ENCODE results near the gene ERC2. TPM values are rescaled to one million over a fixed set of nuclear protein-coding genes. Genes with fewer than 3 reads are reported as not detected.

Gene ERC2
- total RNA-seq, 3 donors from 2014 or later = 0.16 TPM; not detected in 2

DNA sequence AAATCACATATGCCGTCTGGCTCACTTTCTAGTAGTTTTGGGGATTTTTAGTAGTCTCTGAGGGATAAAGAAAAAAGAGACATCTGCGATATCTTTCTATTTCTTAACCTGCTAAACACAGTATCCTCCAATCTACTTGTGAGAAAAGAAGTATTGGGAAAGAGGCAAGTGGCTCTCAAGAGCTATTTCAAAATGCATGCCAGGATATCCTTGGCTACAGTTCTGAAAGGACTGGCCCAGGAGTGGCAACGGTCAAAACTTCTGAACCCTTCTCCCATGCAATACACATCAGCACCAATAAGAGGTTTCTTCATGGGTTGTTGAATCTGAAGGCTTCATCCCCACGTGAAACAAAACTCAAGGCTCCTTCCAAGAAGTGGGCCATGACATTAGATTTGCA is 777.1 kb downstream of the ERC2 start:
- ATAC-seq = no peak
- H3K9me3 Mint-ChIP-seq = no peaks in the 10 kb centered on the region

GRCh38 chr3:55690726-55691125 is 777.5 kb downstream of the ERC2 start:
- DNase-seq (no peak), ATAC-seq (no peak)
- H3K9me3 Mint-ChIP-seq = no peaks in the 10 kb centered on the region
- no peaks in the 10 kb centered on the region for H3K36me3 Mint-ChIP-seq (ENCODE audit: insufficient read depth)
- no peaks in the 10 kb centered on the region for H3K4me1 Mint-ChIP-seq (ENCODE audit: low read depth)
- no peak overlapping the region for H3K4me3 Mint-ChIP-seq
- no peaks in the 10 kb centered on the region for H3K27me3 Mint-ChIP-seq (ENCODE audit: low read depth)

More for the DNA sequence above, 777.1 kb downstream of the ERC2 start:
- Mint-ChIP-seq H3K4me1 (ENCODE audit: low read depth) (no peaks in the 10 kb centered on the region), H3K4me3 (no peak overlapping the region), H3K27me3 (ENCODE audit: low read depth) (no peaks in the 10 kb centered on the region), H3K36me3 (ENCODE audit: insufficient read depth) (no peaks in the 10 kb centered on the region)
- no peak for DNase-seq

- no peak for ATAC-seq
- no peak overlapping the region for H3K4me3 Mint-ChIP-seq
- H3K9me3 Mint-ChIP-seq = no peaks in the 10 kb centered on the region
- no peaks in the 10 kb centered on the region for H3K4me1 Mint-ChIP-seq (ENCODE audit: low read depth)
- no peak for DNase-seq
- no peaks in the 10 kb centered on the region for H3K36me3 Mint-ChIP-seq (ENCODE audit: insufficient read depth)
- H3K27me3 Mint-ChIP-seq (ENCODE audit: low read depth) = no peaks in the 10 kb centered on the region
These were observed 778.1 kb downstream of the ERC2 start for GRCh38 chr3:55690177-55690576.

DNA sequence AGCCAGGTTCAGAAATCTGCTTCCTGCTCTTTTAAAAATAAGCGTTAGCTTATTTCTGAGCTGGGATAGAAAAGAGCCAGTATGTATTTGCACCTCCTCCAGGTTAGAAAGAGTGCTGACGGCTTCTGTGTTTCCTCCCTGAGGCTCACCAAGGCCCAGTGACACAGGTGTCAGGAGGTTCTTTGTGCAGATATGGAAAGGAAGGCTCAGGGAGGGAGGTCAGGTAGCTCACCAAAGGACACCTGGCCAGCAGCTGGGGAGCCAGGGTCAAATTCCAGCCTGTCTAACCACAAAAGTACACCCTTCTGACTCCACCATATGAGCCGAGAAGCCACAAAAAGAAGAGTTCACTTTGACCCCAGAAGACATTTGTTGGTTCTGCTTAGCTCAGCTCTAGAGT is 780.1 kb downstream of the ERC2 start:
- ATAC-seq = no peak
- no peak overlapping the region for H3K4me3 Mint-ChIP-seq
- H3K9me3 Mint-ChIP-seq = no peaks in the 10 kb centered on the region
- no peaks in the 10 kb centered on the region for H3K27me3 Mint-ChIP-seq (ENCODE audit: low read depth)
- no peaks in the 10 kb centered on the region for H3K4me1 Mint-ChIP-seq (ENCODE audit: low read depth)
- H3K36me3 Mint-ChIP-seq (ENCODE audit: insufficient read depth) = no peaks in the 10 kb centered on the region
- no peak for DNase-seq

DNA sequence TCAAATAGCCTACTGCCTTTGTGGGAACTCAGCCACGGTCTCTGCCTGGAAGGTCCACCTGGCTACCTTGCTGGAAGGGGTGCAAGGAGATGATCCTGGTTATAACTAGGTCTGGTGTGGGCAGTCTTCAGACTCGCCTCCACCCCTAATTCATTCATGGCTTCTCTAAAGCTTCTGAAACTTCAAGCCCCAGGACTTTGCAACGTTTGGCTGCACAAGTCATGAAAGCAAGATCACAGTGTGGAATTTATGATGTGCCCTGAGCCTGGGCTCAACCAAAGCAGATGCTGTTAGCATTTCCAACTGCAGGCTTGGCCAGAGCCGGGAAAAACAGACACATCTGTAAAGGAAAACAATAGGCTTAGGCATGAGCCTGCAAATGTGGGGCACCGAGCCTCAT is 780.7 kb downstream of the ERC2 start:
- Mint-ChIP-seq H3K4me1 (ENCODE audit: low read depth) (no peaks in the 10 kb centered on the region), H3K4me3 (no peak overlapping the region)

DNA sequence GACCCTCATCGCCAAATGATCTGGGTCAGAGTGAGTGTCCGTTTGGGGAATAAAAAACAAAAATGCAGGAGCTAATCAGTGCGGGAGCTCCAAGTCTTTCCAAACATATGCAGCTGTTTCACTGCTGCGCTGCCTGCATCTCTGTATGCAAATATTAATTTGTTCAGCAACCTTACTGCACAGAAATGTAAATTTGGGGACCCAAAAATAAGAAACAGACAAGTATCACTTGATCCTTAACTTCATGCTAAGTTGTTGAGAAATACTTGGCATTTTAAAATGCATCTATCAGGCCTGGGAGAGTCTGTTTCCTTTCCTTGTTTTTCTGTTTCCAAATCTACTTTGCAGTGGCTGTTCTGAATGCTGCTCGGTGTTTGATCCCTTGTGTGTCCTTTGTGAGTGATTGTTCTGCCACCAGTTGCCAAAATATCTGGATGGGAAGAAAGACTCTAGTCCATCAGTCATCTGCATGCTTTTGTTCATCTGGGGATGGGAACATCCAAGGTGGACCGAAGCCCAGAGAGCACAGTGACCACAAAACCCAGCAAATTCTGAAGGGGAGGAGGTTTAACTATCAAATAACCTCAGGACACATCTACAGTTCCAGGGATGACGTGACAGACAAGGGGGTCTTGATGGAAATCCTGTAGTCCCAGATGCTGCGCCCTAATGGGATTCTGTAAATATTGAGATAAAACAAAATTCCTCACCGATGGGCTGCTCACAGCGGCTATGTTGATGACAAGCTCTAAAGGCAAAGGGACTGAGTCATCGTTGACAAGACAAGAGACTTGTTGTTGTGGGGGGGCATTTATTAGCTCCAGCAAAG is 781.6 kb downstream of the ERC2 start:
- Mint-ChIP-seq H3K36me3 (ENCODE audit: insufficient read depth) (no peaks in the 10 kb centered on the region), H3K27me3 (ENCODE audit: low read depth) (no peaks in the 10 kb centered on the region), H3K9me3 (no peaks in the 10 kb centered on the region), H3K4me1 (ENCODE audit: low read depth) (no peaks in the 10 kb centered on the region), H3K4me3 (no peak overlapping the region)
- no peak for ATAC-seq
- no peak for DNase-seq

More for the DNA sequence above, 780.7 kb downstream of the ERC2 start:
- no peak for ATAC-seq
- H3K27me3 Mint-ChIP-seq (ENCODE audit: low read depth) = no peaks in the 10 kb centered on the region
- no peaks in the 10 kb centered on the region for H3K36me3 Mint-ChIP-seq (ENCODE audit: insufficient read depth)
- DNase-seq = no peak
- no peaks in the 10 kb centered on the region for H3K9me3 Mint-ChIP-seq

DNA sequence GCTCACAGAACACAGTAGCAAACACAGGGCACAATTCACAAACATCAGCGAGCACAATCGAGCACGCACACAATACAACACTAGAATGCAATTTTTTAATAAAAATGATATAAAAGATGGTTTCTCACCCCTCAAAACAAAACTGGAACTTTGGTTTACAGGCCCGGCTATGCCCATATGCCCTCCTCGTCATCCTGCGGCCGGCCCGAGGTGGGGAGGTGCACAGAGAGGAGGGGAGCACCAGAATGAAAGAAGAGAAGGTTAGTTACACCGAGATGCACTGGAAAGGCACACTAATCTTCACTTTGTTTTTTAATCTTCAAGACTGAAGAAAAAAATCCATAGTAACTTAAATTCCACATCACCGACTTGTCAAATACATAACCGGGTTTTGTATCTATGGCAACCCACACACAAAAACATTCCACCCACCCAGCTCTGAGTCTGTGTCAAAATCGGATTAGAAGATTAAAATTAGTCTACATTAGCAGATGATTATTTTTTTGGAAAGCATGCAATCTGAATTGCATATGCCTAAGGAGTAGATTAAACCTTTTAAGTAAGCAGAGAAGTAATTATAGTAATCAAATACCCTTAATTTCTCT is 784.5 kb downstream of the ERC2 start:
- no peak for ATAC-seq
- no peak for DNase-seq
- H3K4me1 Mint-ChIP-seq (ENCODE audit: low read depth) = no peaks in the 10 kb centered on the region
- H3K9me3 Mint-ChIP-seq = no peaks in the 10 kb centered on the region
- H3K27me3 Mint-ChIP-seq (ENCODE audit: low read depth) = no peaks in the 10 kb centered on the region
- no peaks in the 10 kb centered on the region for H3K36me3 Mint-ChIP-seq (ENCODE audit: insufficient read depth)
- H3K4me3 Mint-ChIP-seq = no peak overlapping the region

- H3K4me3 Mint-ChIP-seq = no peak overlapping the region
- ATAC-seq (no peak), DNase-seq (no peak)
- no peaks in the 10 kb centered on the region for H3K4me1 Mint-ChIP-seq (ENCODE audit: low read depth)
- H3K36me3 Mint-ChIP-seq (ENCODE audit: insufficient read depth) = no peaks in the 10 kb centered on the region
- H3K9me3 Mint-ChIP-seq = no peaks in the 10 kb centered on the region
- H3K27me3 Mint-ChIP-seq (ENCODE audit: low read depth) = no peaks in the 10 kb centered on the region
These were observed 785.8 kb downstream of the ERC2 start for GRCh38 chr3:55682461-55682860.

GRCh38 chr3:55678546-55679216 is 789.6 kb downstream of the ERC2 start:
- Mint-ChIP-seq H3K36me3 (ENCODE audit: insufficient read depth) (no peaks in the 10 kb centered on the region), H3K27me3 (ENCODE audit: low read depth) (no peaks in the 10 kb centered on the region), H3K9me3 (no peaks in the 10 kb centered on the region), H3K4me3 (no peak overlapping the region), H3K4me1 (ENCODE audit: low read depth) (no peaks in the 10 kb centered on the region)
- ATAC-seq (no peak), DNase-seq (no peak)

- H3K4me3 Mint-ChIP-seq = no peak overlapping the region
- no peaks in the 10 kb centered on the region for H3K36me3 Mint-ChIP-seq (ENCODE audit: insufficient read depth)
- DNase-seq (no peak), ATAC-seq (no peak)
- H3K27me3 Mint-ChIP-seq (ENCODE audit: low read depth) = no peaks in the 10 kb centered on the region
- no peaks in the 10 kb centered on the region for H3K9me3 Mint-ChIP-seq
- no peaks in the 10 kb centered on the region for H3K4me1 Mint-ChIP-seq (ENCODE audit: low read depth)
These were observed 791.6 kb downstream of the ERC2 start for GRCh38 chr3:55676643-55677042.

- ATAC-seq = no peak
- H3K36me3 Mint-ChIP-seq (ENCODE audit: insufficient read depth) = no peaks in the 10 kb centered on the region
- no peak for DNase-seq
These were observed 792.8 kb downstream of the ERC2 start for GRCh38 chr3:55675478-55675877.

GRCh38 chr3:55673764-55674163 is 794.5 kb downstream of the ERC2 start:
- Mint-ChIP-seq H3K9me3 (no peaks in the 10 kb centered on the region), H3K4me1 (ENCODE audit: low read depth) (no peaks in the 10 kb centered on the region), H3K36me3 (ENCODE audit: insufficient read depth) (no peaks in the 10 kb centered on the region), H3K4me3 (no peak overlapping the region), H3K27me3 (ENCODE audit: low read depth) (no peaks in the 10 kb centered on the region)
- DNase-seq (no peak), ATAC-seq (no peak)

More at GRCh38 chr3:55675478-55675877, 792.8 kb downstream of the ERC2 start:
- no peaks in the 10 kb centered on the region for H3K9me3 Mint-ChIP-seq
- H3K4me1 Mint-ChIP-seq (ENCODE audit: low read depth) = no peaks in the 10 kb centered on the region
- H3K27me3 Mint-ChIP-seq (ENCODE audit: low read depth) = no peaks in the 10 kb centered on the region
- no peak overlapping the region for H3K4me3 Mint-ChIP-seq

DNA sequence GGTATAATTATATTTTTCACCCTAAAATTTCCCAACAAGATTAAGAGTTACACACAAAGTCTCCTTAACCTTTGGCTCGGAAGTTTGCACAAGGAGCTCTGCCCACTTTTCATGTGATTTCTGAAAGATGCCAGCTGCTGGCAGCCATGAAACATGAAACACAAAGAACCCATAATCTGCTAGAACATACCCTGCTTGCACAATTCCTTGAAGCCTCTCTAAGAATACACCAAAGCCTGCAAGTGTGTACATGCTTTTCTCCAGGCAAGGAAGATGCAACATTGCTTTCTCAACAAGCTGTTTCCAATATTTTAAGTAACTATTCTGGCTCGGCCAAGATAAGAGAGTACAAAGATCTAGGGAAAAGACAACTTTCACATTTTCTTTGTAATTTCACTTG is 799.1 kb downstream of the ERC2 start:
- no peak for DNase-seq
- ATAC-seq = no peak
- no peaks in the 10 kb centered on the region for H3K4me1 Mint-ChIP-seq (ENCODE audit: low read depth)
- H3K36me3 Mint-ChIP-seq (ENCODE audit: insufficient read depth) = no peaks in the 10 kb centered on the region
- no peaks in the 10 kb centered on the region for H3K9me3 Mint-ChIP-seq
- H3K4me3 Mint-ChIP-seq = no peak overlapping the region
- no peaks in the 10 kb centered on the region for H3K27me3 Mint-ChIP-seq (ENCODE audit: low read depth)

DNA sequence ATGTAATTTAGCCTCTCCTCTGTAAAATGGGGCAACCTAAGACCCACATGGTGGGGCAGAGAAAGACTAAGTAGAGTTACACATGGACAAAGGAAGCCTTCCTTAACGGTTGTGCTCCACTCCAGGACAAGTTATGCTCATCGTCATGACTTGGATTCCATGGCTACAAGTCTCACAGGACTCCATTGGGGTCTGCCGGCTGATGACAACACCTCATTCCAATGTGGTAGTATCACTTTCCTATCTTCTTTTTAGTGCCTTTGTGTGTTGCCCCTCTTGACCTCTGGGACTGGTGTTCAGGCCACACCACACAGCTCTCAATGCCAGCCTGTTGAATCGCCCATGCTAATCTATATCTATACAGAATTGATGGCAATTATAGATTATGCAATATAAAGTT is 799.9 kb downstream of the ERC2 start:
- no peaks in the 10 kb centered on the region for H3K27me3 Mint-ChIP-seq (ENCODE audit: low read depth)
- no peak overlapping the region for H3K4me3 Mint-ChIP-seq
- H3K9me3 Mint-ChIP-seq = no peaks in the 10 kb centered on the region
- H3K4me1 Mint-ChIP-seq (ENCODE audit: low read depth) = no peaks in the 10 kb centered on the region
- DNase-seq = no peak
- ATAC-seq = no peak
- H3K36me3 Mint-ChIP-seq (ENCODE audit: insufficient read depth) = no peaks in the 10 kb centered on the region

DNA sequence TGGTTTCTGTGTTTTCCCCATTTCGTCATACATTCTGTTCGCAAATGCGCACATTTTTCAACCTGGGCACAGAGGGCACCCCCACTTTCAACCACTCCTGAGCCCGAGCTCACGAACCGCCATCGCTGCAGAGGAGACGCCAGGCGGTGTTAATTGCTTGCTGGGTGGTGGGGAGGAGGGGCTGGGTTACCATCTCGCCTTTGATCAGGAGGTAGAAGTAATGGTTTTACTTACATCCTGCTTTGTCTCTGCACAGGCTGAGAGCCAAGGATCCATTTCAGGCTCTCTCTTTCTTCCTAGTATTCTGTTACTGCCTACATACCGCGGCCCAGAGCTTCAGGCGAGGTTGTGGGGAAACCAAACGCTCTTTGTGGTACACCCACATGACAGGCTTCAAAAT is 803.9 kb downstream of the ERC2 start:
- no peaks in the 10 kb centered on the region for H3K36me3 Mint-ChIP-seq (ENCODE audit: insufficient read depth)

More for the DNA sequence above, 803.9 kb downstream of the ERC2 start:
- no peaks in the 10 kb centered on the region for H3K9me3 Mint-ChIP-seq
- no peak for DNase-seq
- no peak overlapping the region for H3K4me3 Mint-ChIP-seq
- no peaks in the 10 kb centered on the region for H3K4me1 Mint-ChIP-seq (ENCODE audit: low read depth)
- ATAC-seq = peak; percentile 32 to 40
- no peaks in the 10 kb centered on the region for H3K27me3 Mint-ChIP-seq (ENCODE audit: low read depth)
